DND-41 (cell line): ENCODE data around the gene DYRK1A.

Experiments used
- EZH2 ChIP-seq: IDR thresholded peaks from 3 replicates; pipeline ENCODE4 v1.6.1; 2012; ENCODE audit warnings: borderline replicate concordance, low read depth, mild to moderate bottlenecking, moderate library complexity, low read length, inconsistent platforms; ENCODE audit not compliant: severe bottlenecking
- TF ChIP-seq, protein P1 (sequence below): IDR thresholded peaks from 2 replicates; pipeline ENCODE4 v1.5.1; 2012; ENCODE audit warnings: borderline replicate concordance, low read length, moderate library complexity, mild to moderate bottlenecking; ENCODE audit not compliant: poor library complexity, severe bottlenecking; ENCODE audit errors: extremely low read depth

DNA sequence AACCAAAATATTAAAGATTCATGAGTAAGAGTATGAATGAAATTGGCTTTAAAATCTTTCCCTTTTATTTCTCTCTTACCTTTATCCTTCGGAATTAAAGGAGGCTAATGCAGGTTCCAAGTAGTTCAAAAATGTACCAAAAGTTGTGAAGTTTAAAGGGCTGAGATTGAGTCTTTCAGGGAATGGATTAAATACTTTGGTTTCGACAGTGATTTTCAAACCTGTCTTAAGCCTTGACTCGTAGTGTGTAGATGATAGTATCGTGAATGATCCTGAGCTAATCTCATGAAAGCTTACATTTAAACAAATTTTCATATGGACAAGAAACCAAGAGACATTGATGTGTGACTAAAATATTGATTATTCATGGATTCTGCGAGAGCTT lies 66.9 kb downstream of the DYRK1A start:
- no peak for TF ChIP-seq EZH2
- TF ChIP-seq, protein P1, sequence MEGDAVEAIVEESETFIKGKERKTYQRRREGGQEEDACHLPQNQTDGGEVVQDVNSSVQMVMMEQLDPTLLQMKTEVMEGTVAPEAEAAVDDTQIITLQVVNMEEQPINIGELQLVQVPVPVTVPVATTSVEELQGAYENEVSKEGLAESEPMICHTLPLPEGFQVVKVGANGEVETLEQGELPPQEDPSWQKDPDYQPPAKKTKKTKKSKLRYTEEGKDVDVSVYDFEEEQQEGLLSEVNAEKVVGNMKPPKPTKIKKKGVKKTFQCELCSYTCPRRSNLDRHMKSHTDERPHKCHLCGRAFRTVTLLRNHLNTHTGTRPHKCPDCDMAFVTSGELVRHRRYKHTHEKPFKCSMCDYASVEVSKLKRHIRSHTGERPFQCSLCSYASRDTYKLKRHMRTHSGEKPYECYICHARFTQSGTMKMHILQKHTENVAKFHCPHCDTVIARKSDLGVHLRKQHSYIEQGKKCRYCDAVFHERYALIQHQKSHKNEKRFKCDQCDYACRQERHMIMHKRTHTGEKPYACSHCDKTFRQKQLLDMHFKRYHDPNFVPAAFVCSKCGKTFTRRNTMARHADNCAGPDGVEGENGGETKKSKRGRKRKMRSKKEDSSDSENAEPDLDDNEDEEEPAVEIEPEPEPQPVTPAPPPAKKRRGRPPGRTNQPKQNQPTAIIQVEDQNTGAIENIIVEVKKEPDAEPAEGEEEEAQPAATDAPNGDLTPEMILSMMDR: no peak
